NCI-H1930 (cell line): ENCODE data around the gene FLYWCH2.
"Not testable (repeated sequence)": the region's sequence is repeated elsewhere in the genome, so short reads cannot be mapped to it uniquely, and the experiment has no call there.

ENCODE experiments used
- DNase-seq, 2 experiments: peaks; one replicate each; lab custom pipeline; 2025; lab: John Stamatoyannopoulos, UW

FLYWCH2 gene

GRCh38 chr16:2938206-2938605 lies 55.2 kb downstream of the FLYWCH2 start:
- DNase-seq: no peak

GRCh38 chr16:2939968-2940367 lies 57.0 kb downstream of the FLYWCH2 start:
- DNase-seq: no peak

GRCh38 chr16:2942045-2942444 lies 59.0 kb downstream of the FLYWCH2 start:
- no peak for DNase-seq

GRCh38 chr16:2943716-2944115 lies 60.7 kb downstream of the FLYWCH2 start:
- DNase-seq: not testable (repeated sequence)

GRCh38 chr16:2946649-2947048 lies 63.6 kb downstream of the FLYWCH2 start:
- DNase-seq: no peak
